Head of caudate nucleus (tissue), 42 donors: Measurements from ENCODE around the gene C1orf105.

Experiments
- DNase-seq, 42 donors: peaks; one replicate each; pipeline versions ENCODE4 v3.0.0 to v3.0.0-alpha.2; 2020 to 2021; ENCODE audit warnings: mixed read lengths in 7 of 42
- intact Hi-C: fragments of 100-400 bp; cut with DNase I; formaldehyde crosslinking; loops from one replicate; pipeline ENCODE4 v1.15.0; 2022

The C1orf105 gene

DNA sequence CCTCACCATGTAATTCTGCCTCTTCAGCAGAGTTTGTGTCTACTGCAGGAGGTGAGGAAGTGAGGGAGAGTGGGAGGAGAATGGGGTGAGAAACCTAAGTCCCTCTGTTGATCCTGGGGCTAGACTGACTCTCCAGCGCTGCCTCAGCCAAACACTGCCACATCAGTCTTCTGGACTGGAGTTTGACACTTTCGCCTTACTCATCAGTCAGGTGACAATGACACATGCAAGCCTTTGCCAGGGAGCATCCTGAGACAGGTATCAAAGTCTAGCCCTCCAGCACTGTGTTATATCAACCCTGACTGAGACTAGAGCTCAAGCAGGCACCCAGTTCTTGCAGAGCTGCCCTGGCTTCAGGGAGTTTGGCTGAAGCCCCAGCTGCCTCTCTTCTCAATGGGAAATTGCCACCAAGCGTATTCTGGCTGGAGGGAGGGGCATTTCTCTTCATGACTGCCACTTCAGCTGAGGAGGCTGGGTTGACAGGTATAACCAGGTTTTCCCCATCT is 79.2 kb downstream of the C1orf105 start:
- no peak for DNase-seq
- intact Hi-C loops, result no loop called here

DNA sequence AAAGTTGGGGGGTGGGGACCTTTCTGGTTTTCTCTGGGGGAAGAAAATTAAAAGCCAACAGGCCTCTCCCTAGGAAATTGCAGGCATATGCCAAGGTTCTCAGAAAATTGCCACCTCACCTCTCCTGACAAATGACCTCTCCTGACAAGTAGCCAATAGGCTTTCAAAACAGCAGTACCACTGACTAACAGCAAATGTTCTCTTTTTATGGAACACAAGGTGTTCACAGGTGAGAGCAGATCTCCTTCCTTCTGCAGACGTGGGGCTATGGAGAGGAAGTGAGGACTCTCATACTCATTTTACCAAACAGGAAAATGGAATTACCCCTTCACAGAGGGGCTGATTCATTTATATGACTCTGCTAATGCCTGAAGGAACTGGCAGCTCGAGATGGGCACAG is 79.7 kb downstream of the C1orf105 start:
- no peak for DNase-seq
- intact Hi-C loops, result no loop called here

DNA sequence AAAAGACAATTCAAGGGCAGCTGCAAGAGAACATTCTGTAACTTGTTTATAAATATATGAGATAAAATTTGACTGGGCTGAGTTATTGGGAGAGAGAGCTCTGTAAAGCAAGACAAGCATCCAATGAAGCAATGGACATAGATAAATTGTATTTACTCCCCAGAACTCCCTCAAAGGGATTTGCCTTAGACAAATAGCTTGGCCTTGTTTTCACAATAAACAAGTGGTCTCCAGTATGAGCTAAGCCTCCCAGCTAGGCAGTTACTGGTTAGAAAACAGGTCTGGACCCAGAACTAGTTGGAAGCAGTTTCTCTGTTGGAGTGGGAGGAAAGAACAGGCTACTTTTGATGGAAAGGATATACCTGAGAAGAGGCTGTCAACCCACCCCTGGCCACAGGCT is 87.3 kb downstream of the C1orf105 start:
- DNase-seq, result no peak
- intact Hi-C loops, result no loop called here

DNA sequence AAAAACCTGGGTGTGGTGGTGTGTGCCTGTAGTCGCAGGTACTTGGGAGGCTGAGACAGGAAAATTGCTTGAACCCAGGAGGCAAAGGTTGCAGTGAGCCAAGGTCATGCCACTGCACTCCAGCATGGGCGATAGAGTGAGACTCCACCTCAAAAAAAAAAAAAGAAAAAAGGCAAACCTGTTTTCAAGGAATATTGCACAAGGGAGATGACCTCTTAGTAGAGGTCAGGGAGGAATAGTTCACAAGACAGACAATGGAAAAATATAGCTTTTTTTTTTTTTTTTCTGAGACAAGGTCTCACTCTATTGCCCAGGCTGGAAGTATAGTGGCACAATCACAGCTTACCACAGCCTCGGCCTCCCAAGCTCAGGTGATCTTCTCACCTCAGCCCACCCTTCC is 90.0 kb downstream of the C1orf105 start:
- intact Hi-C loops, result no loop called here
- DNase-seq, result no peak

DNA sequence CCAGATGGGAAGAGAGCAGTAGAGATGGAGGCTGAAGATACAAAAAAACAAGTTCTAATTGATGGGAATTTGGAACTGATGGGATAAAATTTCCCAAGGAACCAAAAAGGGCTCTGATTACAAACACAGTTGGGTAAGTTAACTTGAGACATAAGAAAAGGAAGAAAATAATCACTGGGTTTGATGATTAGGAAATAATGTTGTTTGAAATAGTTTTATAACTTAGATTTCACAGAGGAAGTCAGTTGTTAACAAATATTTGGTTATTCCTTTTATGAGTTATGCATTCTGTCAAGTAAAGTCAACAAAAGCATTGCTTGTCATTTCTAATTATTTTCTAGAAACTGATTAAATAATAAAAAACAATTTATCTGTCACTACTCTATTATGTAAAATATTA is 92.1 kb downstream of the C1orf105 start:
- intact Hi-C loops, result no loop called here

DNA sequence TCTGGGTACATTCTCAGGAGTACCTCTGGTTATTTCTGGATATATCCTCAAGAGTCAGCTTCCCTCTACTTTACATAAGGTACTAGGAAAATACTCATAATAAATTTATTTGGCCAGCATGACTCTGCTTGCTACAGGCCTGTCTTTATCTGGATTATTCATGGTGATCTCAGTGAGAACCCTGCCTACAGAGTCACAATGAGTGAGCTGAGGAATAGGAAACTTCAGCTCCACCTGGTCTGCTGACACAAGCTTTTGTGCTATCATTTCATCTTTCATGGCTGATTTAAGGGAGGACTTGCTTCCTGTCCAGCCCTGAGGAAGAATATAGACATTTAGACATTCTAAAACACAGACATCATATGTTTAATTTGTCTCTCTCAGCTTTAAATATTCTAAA is 93.0 kb downstream of the C1orf105 start:
- intact Hi-C loops, result no loop called here
- DNase-seq, result no peak

More for the DNA sequence above, 92.1 kb downstream of the C1orf105 start:
- DNase-seq, result no peak

DNA sequence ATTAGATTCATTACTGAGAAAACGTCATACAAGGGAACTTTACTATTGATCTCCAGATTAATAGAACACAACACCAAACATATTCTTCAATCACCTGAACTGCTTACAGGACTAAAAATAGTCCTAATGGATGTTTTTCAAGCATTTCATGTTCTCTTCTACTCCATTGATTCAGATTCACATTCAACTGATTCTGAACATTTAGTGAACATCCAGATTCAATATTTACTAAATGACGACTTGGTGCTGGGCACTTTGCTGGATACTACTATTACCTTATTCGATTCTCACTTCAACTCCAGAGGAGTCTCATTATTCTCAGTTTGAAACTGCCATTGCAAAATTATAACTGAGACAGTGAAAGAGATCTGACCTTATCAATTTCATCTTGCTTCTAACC is 93.6 kb downstream of the C1orf105 start:
- intact Hi-C loops, result no loop called here
- no peak for DNase-seq

DNA sequence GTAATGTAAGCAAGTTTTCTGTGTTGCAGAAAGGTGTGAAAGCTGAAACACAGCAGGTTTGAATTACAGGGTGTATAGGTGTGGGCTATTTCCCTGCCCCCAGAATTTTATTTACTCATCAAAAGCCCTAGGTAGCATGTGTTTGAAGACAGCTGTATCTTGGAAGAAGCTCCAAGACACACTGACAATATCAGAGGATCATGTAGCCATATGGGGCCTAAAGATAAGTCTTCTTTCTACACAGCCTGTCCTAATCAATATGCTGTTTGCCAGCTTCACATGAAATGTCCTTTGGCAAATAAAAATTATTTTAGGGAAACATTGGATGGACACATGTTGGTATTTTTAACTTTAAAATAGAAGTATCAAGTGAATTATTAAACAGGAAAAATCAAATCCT is 95.0 kb downstream of the C1orf105 start:
- DNase-seq, result no peak
- intact Hi-C loops, result no loop called here

DNA sequence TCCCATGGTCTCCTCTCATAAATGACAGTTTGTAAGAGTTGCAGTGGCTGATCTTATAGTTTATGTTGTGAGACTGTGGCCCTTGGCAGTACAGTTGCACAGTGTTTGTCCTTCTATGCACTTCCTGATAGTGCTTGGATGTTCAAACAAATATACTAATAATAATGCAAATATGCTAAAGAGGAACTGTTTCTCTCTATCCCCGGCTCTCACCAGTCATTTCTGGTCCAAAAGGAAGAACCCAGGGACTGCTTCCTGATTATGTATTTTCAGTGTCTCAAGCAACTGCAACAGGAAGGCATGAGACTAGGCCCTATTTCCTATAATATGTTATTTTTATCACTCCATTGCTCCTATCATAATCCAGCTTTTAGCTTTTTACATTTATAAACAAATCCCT is 95.4 kb downstream of the C1orf105 start:
- DNase-seq, result no peak
- intact Hi-C loops, result no loop called here

DNA sequence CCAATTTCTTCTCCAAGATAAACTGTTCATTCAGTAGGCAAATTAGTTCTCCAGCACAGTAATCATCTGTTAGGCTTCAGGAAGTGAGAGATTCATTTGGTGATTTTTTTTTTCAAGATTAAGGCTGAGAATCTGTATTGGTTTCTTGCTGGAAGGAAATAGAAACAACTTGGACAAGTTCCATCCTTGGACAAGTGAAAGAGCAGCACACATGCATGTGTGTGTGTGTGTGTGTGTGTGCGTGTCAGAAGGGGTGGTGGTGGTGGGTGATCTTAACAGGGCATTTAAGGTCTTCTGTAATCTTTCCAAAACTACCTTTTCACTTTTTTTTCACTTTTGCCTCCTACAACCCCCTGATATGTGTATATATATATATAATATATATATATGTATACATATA is 96.6 kb downstream of the C1orf105 start:
- no peak for DNase-seq
- intact Hi-C loops, result no loop called here

DNA sequence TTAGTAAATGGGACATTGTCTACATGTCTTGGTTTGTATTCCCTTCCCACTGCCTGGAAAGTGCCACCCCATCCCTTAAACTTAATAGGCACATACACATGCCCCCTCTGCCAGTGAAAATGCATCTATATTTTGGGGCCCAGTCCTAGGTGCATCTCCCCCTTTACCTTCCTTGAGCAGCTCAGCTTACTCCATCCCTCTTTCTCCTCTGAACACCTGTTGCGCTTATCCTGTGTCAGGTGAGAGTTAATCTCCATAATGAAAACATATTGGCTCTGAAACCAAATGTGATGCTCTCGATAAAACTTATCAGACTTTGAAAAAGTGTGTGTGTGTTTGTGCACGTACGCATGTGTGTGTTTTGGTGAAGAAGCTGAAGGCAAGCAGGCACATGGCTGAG is 97.1 kb downstream of the C1orf105 start:
- no peak for DNase-seq
- intact Hi-C loops, result no loop called here
